Measurements from ENCODE around the gene HYPK.
A peak's percentile ranks its signal among the peaks of the same experiment; 100 is the strongest.

The HYPK gene

DNA sequence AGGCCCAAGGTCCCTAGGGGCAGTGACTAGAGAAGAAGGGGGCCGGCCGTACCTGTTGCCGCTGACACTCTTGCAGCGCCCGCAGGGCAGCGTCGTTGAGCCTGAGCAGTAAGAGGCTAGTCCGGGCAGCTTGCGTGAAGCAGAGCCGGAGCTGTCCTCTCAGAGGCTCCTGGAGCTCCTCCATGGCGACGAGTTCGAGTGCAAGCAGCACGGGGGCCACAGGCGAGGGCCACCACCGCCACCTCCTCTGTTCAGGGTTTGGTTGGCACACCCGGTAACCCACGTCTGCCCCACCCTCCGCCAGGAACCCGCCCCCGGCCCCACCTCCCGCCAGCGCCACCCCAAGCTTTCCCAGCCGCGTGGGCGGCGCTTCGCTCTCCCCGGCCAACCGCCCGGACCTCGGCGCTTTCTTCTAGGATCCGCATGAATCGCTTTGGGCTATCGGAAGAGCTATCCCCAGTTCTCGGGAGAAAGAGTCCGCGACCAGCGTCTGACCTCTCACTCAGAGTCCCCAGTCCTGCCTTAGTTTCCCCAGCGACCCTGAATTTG is 23.6 kb upstream of the HYPK start, which contains the start of gene ELL3:
ELL3 (minus strand) TSS at position 249 of the 549 bp plus-strand sequence; CDS start at position 184, 65 bp downstream.
- Histone ChIP-seq H3K27ac (ENCODE audit: low read depth, low read length) (no peak within 1 kb of the TSS), H3K27me3 (ENCODE audit: control insufficient read depth, insufficient read depth, low read length) (peaks cover 9% of the 10 kb centered on the region; the same call in 1 of the 2 replicates), H3K4me1 (ENCODE audit: control insufficient read depth, insufficient read depth, low read length) (peaks cover 5% of the 10 kb centered on the region; the same call in 1 of the 2 replicates), H3K36me3 (ENCODE audit: control insufficient read depth, insufficient read depth, low read length) (peaks cover 27% of the 10 kb centered on the region), H3K9me3 (ENCODE audit: control insufficient read depth, insufficient read depth, low read depth, low read length) (no peaks in the 10 kb centered on the region), H3K9ac (ENCODE audit: low read length) (peak within 1 kb of the TSS; percentile 69), H3K4me3 (ENCODE audit: low read depth, low read length) (peak within 1 kb of the TSS; percentile 85)

DNA sequence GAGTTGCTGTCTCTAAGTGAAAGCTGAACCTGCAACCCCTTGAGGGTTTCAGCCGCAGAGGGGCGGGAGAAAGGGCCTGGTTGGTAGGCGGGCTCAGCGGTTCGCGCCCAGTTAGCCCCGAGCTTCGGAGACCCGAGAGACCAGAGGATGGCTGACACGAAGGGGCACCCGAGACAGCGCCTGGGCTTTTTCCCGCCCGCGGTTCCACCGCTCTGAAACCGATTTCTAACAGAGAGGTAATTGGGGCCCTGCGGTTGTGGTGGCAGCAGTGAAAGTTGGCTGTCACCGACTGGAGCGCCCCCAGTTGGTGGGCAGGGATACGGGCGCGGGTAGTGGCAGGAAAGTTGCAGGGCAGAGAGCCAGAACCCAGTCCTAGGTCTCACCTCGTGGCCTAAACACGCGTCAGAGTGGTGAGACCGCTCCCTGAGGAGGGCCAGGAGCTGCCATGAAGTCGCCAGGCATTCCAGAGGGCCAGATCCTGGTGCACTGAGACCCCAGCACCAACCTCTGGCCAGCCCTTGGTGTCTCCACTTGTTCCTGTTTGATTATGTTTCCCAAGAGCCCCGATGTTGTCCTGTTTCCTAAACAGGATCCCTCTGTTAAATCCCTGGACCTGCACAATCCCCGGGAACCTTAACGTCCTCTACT is 23.0 kb upstream of the HYPK start:
- peak overlapping the region; percentile 85 for H3K4me3 ChIP-seq (ENCODE audit: low read depth, low read length)
- H3K27ac ChIP-seq (ENCODE audit: low read depth, low read length): no peak overlapping the region
- H3K9ac ChIP-seq (ENCODE audit: low read length): peak overlapping the region; percentile 61
- peaks cover 21% of the 10 kb centered on the region for H3K36me3 ChIP-seq (ENCODE audit: control insufficient read depth, insufficient read depth, low read length)
- H3K9me3 ChIP-seq (ENCODE audit: control insufficient read depth, insufficient read depth, low read depth, low read length): no peaks in the 10 kb centered on the region
- H3K27me3 ChIP-seq (ENCODE audit: control insufficient read depth, insufficient read depth, low read length): peaks cover 9% of the 10 kb centered on the region; the same call in 1 of the 2 replicates
- H3K4me1 ChIP-seq (ENCODE audit: control insufficient read depth, insufficient read depth, low read length): peaks cover 5% of the 10 kb centered on the region; the same call in 1 of the 2 replicates

DNA sequence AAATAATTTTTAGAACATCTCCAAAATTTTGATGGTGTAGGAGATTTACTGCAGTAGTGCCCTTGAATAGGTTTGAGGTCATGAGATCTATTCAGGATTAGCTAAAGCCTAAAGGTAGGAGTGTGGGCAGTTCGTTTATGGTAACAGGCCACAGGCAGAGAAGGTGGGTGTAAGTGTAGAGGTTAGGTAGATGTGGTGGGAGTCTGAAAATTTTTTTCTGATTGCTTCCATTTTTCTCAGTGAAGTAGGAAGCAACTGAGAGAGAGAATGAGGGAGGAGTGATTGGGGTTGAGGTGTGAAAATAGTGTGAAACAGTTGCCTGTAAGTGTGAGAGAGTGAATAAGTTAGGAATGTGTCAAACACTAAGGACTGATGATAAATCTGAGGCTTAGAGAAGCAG is 21.4 kb upstream of the HYPK start:
- Histone ChIP-seq H3K27ac (ENCODE audit: low read depth, low read length) (no peak overlapping the region), H3K9ac (ENCODE audit: low read length) (no peak overlapping the region), H3K9me3 (ENCODE audit: control insufficient read depth, insufficient read depth, low read depth, low read length) (no peaks in the 10 kb centered on the region), H3K27me3 (ENCODE audit: control insufficient read depth, insufficient read depth, low read length) (peaks cover 9% of the 10 kb centered on the region; the same call in 1 of the 2 replicates), H3K4me1 (ENCODE audit: control insufficient read depth, insufficient read depth, low read length) (peaks cover 5% of the 10 kb centered on the region; the same call in 1 of the 2 replicates), H3K36me3 (ENCODE audit: control insufficient read depth, insufficient read depth, low read length) (peaks cover 5% of the 10 kb centered on the region), H3K4me3 (ENCODE audit: low read depth, low read length) (no peak overlapping the region)

DNA sequence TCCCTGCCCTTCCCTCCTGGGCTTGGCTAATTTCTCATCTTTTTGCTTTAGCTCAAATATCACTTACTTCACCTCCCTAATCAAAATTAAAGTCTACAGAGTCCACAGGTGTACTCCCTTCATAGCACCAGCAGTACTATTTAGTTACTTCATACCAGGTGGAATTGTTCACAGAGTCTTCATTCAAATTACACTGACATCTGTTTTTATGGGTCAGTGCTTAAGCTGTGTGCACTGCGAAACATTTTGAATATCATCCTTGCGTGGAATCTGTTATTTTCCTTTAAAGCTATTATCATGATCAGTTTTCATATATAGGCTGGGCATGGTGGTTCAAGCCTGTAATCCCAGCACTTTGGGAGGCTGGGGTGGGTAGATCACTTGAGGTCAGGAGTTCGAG is 11.0 kb upstream of the HYPK start:
- H3K27me3 ChIP-seq (ENCODE audit: control insufficient read depth, insufficient read depth, low read length): no peaks in the 10 kb centered on the region
- H3K27ac ChIP-seq (ENCODE audit: low read depth, low read length): no peak overlapping the region
- no peak overlapping the region for H3K4me3 ChIP-seq (ENCODE audit: low read depth, low read length)
- no peak overlapping the region for H3K9ac ChIP-seq (ENCODE audit: low read length)
- peaks cover 12% of the 10 kb centered on the region for H3K36me3 ChIP-seq (ENCODE audit: control insufficient read depth, insufficient read depth, low read length)
- peaks cover 14% of the 10 kb centered on the region for H3K4me1 ChIP-seq (ENCODE audit: control insufficient read depth, insufficient read depth, low read length)
- no peaks in the 10 kb centered on the region for H3K9me3 ChIP-seq (ENCODE audit: control insufficient read depth, insufficient read depth, low read depth, low read length)

DNA sequence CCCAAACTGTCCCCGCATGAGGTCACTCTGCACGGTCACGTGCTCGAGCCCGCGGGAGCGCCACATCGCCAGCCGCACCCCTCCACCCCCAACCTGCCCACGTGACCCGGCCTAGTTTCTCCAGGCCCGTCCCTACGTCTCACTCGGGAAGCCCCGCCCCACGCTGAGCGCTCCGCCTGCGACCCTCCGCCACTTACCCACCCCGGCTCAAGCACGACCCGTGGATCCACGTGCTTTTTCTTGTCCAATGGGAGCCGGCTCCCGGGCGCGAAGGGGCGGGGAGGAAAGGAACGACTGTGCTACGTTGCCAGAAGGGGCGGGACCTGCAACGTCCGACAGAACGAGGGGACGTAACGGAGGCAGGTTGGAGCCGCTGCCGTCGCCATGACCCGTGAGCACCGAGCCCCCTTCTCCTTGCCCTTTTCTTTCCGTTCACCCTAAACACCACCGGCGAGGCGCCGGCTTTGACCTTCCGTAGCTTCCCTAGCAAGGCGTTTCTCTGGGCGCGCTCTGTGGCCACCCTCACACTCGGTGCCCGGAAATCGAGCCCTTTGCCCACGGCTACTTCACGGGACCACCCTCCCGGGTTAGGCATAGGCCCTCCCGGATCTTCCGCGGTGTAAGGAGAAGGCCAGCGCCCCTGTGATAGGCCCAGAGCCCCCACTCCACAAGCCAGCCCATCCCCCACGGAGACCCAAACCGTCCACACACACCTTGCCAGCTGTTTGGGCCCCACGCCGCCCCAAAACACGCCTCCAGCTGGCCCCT is 8.2 kb upstream of the HYPK start, which contains the start of gene SERF2:
SERF2 (plus strand) TSS at position 328 of the 768 bp plus-strand sequence; CDS start at position 385, 57 bp downstream.
- H3K9me3 ChIP-seq (ENCODE audit: control insufficient read depth, insufficient read depth, low read depth, low read length): no peaks in the 10 kb centered on the region
- peak within 1 kb of the TSS; percentile 83 for H3K4me3 ChIP-seq (ENCODE audit: low read depth, low read length)
- H3K36me3 ChIP-seq (ENCODE audit: control insufficient read depth, insufficient read depth, low read length): peaks cover 40% of the 10 kb centered on the region
- H3K9ac ChIP-seq (ENCODE audit: low read length): peak within 1 kb of the TSS; percentile 94
- peaks cover 33% of the 10 kb centered on the region for H3K4me1 ChIP-seq (ENCODE audit: control insufficient read depth, insufficient read depth, low read length)
- no peaks in the 10 kb centered on the region for H3K27me3 ChIP-seq (ENCODE audit: control insufficient read depth, insufficient read depth, low read length)
- H3K27ac ChIP-seq (ENCODE audit: low read depth, low read length): peak within 1 kb of the TSS; percentile 91

DNA sequence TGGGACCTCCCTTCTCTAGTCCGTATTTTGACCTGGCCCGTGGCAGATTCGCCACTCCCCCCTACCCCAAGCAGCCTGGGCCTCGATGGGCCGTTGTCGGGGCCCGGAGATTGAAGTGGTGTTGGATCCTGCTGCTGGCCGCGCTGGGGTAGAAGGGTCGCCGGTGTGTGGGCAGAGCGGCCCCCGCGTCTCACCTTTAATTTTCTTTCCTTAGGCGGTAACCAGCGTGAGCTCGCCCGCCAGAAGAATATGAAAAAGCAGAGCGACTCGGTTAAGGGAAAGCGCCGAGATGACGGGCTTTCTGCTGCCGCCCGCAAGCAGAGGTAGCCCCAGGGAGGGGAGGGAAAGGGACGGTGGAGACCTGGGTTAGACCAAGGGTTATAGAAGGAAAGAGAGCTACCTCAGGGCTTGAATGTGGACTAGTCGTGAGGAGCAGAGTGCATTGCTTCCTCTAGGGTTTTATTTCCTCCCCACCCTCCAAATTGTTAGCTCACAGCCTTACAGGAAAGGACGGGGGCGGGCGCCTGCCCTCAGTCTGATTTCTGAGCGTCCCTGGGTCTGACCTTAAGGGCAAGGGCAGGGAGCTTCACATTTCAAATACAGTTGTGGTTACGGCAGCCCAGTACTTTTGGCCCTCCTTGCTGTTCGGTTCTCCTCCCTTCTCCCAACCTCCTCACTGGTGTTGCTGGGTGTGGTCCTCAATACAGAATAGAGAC is 7.5 kb upstream of the HYPK start:
- peak overlapping the region; percentile 94 for H3K9ac ChIP-seq (ENCODE audit: low read length)

DNA sequence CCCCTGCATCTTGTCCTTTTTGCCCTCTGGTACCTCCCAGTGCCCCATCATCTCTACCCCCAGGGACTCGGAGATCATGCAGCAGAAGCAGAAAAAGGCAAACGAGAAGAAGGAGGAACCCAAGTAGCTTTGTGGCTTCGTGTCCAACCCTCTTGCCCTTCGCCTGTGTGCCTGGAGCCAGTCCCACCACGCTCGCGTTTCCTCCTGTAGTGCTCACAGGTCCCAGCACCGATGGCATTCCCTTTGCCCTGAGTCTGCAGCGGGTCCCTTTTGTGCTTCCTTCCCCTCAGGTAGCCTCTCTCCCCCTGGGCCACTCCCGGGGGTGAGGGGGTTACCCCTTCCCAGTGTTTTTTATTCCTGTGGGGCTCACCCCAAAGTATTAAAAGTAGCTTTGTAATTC is 6.8 kb upstream of the HYPK start:
- Histone ChIP-seq H3K27me3 (ENCODE audit: control insufficient read depth, insufficient read depth, low read length) (no peaks in the 10 kb centered on the region), H3K4me1 (ENCODE audit: control insufficient read depth, insufficient read depth, low read length) (peaks cover 33% of the 10 kb centered on the region), H3K9ac (ENCODE audit: low read length) (peak overlapping the region; percentile 94), H3K4me3 (ENCODE audit: low read depth, low read length) (peak overlapping the region; percentile 83), H3K27ac (ENCODE audit: low read depth, low read length) (no peak overlapping the region), H3K9me3 (ENCODE audit: control insufficient read depth, insufficient read depth, low read depth, low read length) (no peaks in the 10 kb centered on the region), H3K36me3 (ENCODE audit: control insufficient read depth, insufficient read depth, low read length) (peaks cover 43% of the 10 kb centered on the region)

More for the DNA sequence above, 7.5 kb upstream of the HYPK start:
- Histone ChIP-seq H3K36me3 (ENCODE audit: control insufficient read depth, insufficient read depth, low read length) (peaks cover 40% of the 10 kb centered on the region), H3K27ac (ENCODE audit: low read depth, low read length) (peak overlapping the region; percentile 91), H3K9me3 (ENCODE audit: control insufficient read depth, insufficient read depth, low read depth, low read length) (no peaks in the 10 kb centered on the region), H3K4me1 (ENCODE audit: control insufficient read depth, insufficient read depth, low read length) (peaks cover 33% of the 10 kb centered on the region), H3K4me3 (ENCODE audit: low read depth, low read length) (peak overlapping the region; percentile 83), H3K27me3 (ENCODE audit: control insufficient read depth, insufficient read depth, low read length) (no peaks in the 10 kb centered on the region)

DNA sequence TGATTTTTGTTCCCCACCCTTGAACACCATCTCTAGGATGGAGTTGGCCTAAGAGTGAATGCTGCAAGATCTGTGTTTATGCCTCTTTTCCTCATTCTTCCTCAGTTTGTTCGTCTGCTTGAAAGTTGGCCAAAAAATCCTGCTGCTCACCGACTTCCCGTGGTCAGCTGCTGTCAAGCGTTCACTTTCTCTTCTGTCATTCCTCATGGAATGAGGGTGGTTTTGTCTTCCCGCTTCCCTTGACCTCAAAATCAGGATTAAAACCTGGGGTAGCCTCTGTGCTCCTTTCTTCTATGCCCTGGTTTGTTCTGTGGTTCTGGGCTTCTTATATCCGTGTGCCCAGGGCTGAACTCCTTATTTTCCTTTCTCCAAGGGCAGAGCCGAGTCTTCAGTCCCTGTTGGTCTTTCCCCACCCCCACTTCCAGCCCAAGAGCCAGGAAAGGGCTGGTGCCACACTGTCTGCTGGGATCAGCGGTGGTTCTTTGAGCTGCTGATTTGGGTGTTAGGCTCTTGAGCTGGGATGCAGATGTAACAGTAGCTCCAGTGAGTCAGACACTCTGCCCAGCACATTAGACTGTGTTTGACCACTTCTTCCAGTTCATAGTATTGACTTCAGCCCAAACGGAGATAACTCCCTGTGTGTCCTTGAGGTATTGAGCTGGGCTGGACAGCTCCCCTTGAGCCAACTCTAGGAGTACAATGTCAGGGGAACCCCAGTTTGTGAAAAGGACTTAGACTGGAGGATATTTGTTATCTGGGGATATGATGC is 5.9 kb upstream of the HYPK start:
- Histone ChIP-seq H3K4me3 (ENCODE audit: low read depth, low read length) (peak overlapping the region; percentile 16; the same call in 1 of the 2 replicates), H3K4me1 (ENCODE audit: control insufficient read depth, insufficient read depth, low read length) (peaks cover 39% of the 10 kb centered on the region), H3K36me3 (ENCODE audit: control insufficient read depth, insufficient read depth, low read length) (peaks cover 52% of the 10 kb centered on the region)

DNA sequence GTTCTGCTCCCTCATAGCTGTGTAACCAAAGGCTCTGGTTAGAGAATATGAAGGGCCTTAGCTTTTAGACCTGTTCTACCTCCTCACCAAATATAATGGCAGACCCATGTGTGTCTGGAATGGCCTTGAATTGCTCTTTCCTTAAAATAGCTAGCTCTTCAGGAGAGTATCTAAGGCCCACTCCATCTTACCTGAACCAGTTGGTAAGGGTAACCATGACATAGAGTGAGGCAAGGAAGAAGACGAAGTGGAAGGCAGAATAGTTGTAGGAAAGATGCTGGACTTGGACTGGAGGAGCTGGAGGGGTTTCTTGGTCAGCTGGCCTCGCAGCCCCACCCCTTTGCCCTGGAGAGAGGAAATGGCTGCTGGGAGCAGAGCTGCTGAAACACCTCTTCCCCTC is 5.2 kb upstream of the HYPK start:
- Histone ChIP-seq H3K4me1 (ENCODE audit: control insufficient read depth, insufficient read depth, low read length) (peaks cover 47% of the 10 kb centered on the region), H3K27me3 (ENCODE audit: control insufficient read depth, insufficient read depth, low read length) (no peaks in the 10 kb centered on the region), H3K27ac (ENCODE audit: low read depth, low read length) (no peak overlapping the region; the same call in 1 of the 2 replicates), H3K4me3 (ENCODE audit: low read depth, low read length) (no peak overlapping the region), H3K9me3 (ENCODE audit: control insufficient read depth, insufficient read depth, low read depth, low read length) (no peaks in the 10 kb centered on the region), H3K36me3 (ENCODE audit: control insufficient read depth, insufficient read depth, low read length) (peaks cover 58% of the 10 kb centered on the region), H3K9ac (ENCODE audit: low read length) (no peak overlapping the region)

More for the DNA sequence above, 5.9 kb upstream of the HYPK start:
- Histone ChIP-seq H3K9me3 (ENCODE audit: control insufficient read depth, insufficient read depth, low read depth, low read length) (no peaks in the 10 kb centered on the region), H3K9ac (ENCODE audit: low read length) (peak overlapping the region; percentile 7), H3K27ac (ENCODE audit: low read depth, low read length) (no peak overlapping the region; the same call in 1 of the 2 replicates), H3K27me3 (ENCODE audit: control insufficient read depth, insufficient read depth, low read length) (no peaks in the 10 kb centered on the region)

DNA sequence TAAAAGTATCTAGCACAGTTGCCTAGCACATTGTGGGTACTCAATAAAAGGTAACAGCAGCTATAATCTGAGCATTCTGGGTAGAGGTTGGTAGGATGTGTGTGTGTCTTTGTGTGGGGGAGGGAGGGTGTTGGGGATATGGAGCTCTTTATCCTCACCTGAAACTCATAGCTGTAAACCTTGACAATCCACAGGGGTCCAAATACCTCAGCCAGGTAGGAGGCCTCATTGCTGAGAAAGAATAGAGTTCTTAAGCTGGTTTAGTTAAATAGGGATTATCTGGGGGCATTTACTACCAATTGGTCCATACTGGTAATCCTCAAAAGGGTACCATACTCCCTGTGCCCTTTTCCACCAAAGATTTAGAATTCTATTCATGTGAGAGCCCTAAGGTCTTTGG is 4.4 kb upstream of the HYPK start:
- no peak overlapping the region for H3K27ac ChIP-seq (ENCODE audit: low read depth, low read length)
- no peak overlapping the region for H3K9ac ChIP-seq (ENCODE audit: low read length)
- no peaks in the 10 kb centered on the region for H3K27me3 ChIP-seq (ENCODE audit: control insufficient read depth, insufficient read depth, low read length)
- peaks cover 47% of the 10 kb centered on the region for H3K4me1 ChIP-seq (ENCODE audit: control insufficient read depth, insufficient read depth, low read length)
- H3K9me3 ChIP-seq (ENCODE audit: control insufficient read depth, insufficient read depth, low read depth, low read length): no peaks in the 10 kb centered on the region
- no peak overlapping the region for H3K4me3 ChIP-seq (ENCODE audit: low read depth, low read length)
- H3K36me3 ChIP-seq (ENCODE audit: control insufficient read depth, insufficient read depth, low read length): peaks cover 58% of the 10 kb centered on the region
